ENCODE results near the gene MT1X.

DNA sequence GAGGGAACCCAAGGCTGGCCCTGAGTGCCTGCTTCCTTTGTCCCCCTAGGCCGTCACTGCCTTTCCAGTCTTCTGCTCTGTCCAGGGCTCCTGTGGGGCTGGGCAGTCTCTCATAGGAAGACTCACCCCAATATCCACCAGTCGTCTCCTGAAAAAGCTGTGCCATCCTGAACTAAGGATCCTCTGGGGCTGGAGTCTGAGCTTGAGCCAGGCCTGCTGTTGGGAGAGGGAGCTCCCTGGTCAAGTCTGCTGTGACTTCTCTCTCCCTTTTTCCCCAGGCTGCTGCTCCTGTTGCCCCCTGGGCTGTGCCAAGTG is 11.7 kb upstream of the MT1X start:
- TF ChIP-seq, protein P1, sequence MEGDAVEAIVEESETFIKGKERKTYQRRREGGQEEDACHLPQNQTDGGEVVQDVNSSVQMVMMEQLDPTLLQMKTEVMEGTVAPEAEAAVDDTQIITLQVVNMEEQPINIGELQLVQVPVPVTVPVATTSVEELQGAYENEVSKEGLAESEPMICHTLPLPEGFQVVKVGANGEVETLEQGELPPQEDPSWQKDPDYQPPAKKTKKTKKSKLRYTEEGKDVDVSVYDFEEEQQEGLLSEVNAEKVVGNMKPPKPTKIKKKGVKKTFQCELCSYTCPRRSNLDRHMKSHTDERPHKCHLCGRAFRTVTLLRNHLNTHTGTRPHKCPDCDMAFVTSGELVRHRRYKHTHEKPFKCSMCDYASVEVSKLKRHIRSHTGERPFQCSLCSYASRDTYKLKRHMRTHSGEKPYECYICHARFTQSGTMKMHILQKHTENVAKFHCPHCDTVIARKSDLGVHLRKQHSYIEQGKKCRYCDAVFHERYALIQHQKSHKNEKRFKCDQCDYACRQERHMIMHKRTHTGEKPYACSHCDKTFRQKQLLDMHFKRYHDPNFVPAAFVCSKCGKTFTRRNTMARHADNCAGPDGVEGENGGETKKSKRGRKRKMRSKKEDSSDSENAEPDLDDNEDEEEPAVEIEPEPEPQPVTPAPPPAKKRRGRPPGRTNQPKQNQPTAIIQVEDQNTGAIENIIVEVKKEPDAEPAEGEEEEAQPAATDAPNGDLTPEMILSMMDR (tag by site-specific recombination; IDR thresholded peaks at IDR 0.05) = no peak
- TF ChIP-seq REPIN1 (tag by site-specific recombination; IDR thresholded peaks at IDR 0.05; ENCODE audit: low read depth) = no peak
